ENCODE data around the gene GTSE1. TPM values are rescaled to one million over a fixed set of nuclear protein-coding genes. Genes with fewer than 3 reads are reported as not detected.
A peak's percentile ranks its signal among the peaks of the same experiment; 100 is the strongest.

The GTSE1 gene
- total and polyA plus RNA-seq, 4 donors: 1.0 to 2.3 (median 1.2) TPM

- 10 to 31% methylated on average over 31 of the region's 31 CpGs for WGBS, 2 donors
- peaks cover 0 to 4% (median 0%) of the 10 kb centered on the region in 4 donors for H3K9me3 ChIP-seq (ENCODE audit: control insufficient read depth in 4 of 4, insufficient read depth in 3 of 4, low read length in 3 of 4)
- ATAC-seq (ENCODE audit: insufficient read depth, low FRiP score): no peak
- H3K9ac ChIP-seq (ENCODE audit: insufficient read depth in 1 of 2, low read length in 2 of 2): no peak overlapping the region
- H3K27me3 ChIP-seq (ENCODE audit: control insufficient read depth in 3 of 3, insufficient read depth in 3 of 3, low read length in 2 of 3): no peaks in the 10 kb centered on the region
- peak in 1 of 3 donors; percentile 45 for DNase-seq
- no peak overlapping the region for H3K4me3 ChIP-seq
- peak overlapping the region in 1 of 2 donors; percentile 7 for H3K27ac ChIP-seq (ENCODE audit: low read depth in 1 of 2, low read length in 1 of 2)
- peaks cover 0 to 14% (median 3%) of the 10 kb centered on the region in 5 donors for H3K4me1 ChIP-seq (ENCODE audit: control insufficient read depth in 5 of 5, insufficient read depth in 5 of 5, low read length in 5 of 5)
- TF ChIP-seq, protein P1, sequence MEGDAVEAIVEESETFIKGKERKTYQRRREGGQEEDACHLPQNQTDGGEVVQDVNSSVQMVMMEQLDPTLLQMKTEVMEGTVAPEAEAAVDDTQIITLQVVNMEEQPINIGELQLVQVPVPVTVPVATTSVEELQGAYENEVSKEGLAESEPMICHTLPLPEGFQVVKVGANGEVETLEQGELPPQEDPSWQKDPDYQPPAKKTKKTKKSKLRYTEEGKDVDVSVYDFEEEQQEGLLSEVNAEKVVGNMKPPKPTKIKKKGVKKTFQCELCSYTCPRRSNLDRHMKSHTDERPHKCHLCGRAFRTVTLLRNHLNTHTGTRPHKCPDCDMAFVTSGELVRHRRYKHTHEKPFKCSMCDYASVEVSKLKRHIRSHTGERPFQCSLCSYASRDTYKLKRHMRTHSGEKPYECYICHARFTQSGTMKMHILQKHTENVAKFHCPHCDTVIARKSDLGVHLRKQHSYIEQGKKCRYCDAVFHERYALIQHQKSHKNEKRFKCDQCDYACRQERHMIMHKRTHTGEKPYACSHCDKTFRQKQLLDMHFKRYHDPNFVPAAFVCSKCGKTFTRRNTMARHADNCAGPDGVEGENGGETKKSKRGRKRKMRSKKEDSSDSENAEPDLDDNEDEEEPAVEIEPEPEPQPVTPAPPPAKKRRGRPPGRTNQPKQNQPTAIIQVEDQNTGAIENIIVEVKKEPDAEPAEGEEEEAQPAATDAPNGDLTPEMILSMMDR (IDR thresholded peaks at IDR 0.05; ENCODE audit: control extremely low read depth, extremely low read depth): no peak
- H3K36me3 ChIP-seq (ENCODE audit: control insufficient read depth in 4 of 4, insufficient read depth in 4 of 4, low read length in 4 of 4): peaks cover 0 to 5% (median 0%) of the 10 kb centered on the region in 4 donors
Measured at GRCh38 chr22:46373921-46374662, 77.4 kb downstream of the GTSE1 start.

DNA sequence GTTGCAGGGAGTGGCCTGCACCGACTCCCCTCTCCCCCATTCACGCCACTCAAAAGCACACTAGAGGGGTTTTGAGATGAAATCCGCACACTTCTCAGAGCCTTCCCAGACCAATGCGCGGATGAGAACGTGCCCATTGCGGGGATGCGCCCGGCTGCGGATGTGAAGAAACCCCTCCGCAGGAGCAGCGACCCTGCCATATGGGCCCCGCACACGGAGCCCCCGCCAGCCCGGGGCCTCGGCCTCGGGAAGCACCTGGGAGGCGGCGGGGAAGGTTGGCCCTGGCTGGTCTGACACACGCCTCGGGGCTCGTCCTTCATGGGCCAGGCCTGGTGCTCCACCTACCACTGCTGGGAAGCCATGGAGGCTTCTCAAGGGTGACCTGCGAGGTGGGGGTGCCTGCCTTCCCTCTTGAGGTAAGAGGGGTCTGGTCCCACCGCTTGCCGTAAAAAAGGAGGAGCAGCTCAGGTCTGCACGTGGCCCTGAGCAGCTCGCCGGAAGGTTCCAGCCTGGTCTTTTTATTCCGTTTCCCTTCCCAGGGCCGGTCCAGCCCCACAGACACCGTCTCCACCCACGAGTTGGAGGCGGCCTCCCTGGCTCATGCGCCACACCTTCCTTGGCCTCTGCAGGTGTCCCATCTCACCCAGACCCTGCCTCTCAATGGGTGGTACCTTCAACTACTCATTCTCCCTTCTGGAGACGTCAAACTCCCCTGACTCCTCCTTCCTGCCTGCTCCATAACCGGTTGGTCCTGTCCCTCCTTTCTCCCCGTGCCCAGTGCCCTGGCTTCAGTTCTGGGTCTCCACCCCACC lies 78.2 kb downstream of the GTSE1 start:
- ATAC-seq (ENCODE audit: insufficient read depth, low FRiP score) (peak; percentile 50), DNase-seq (peak; percentile 40 to 70 (median 49))
- Histone ChIP-seq H3K27me3 (ENCODE audit: control insufficient read depth in 3 of 3, insufficient read depth in 3 of 3, low read length in 2 of 3) (peaks cover 0 to under 1% (median 0%) of the 10 kb centered on the region in 3 donors), H3K9ac (ENCODE audit: insufficient read depth in 1 of 2, low read length in 2 of 2) (no peak overlapping the region), H3K4me3 (no peak overlapping the region), H3K36me3 (ENCODE audit: control insufficient read depth in 4 of 4, insufficient read depth in 4 of 4, low read length in 4 of 4) (peaks cover 0 to 3% (median 0%) of the 10 kb centered on the region in 4 donors), H3K27ac (ENCODE audit: low read depth in 1 of 2, low read length in 1 of 2) (peak overlapping the region in 1 of 2 donors; percentile 55), H3K9me3 (ENCODE audit: control insufficient read depth in 4 of 4, insufficient read depth in 3 of 4, low read length in 3 of 4) (peaks cover 0 to 4% (median 0%) of the 10 kb centered on the region in 4 donors), H3K4me1 (ENCODE audit: control insufficient read depth in 5 of 5, insufficient read depth in 5 of 5, low read length in 5 of 5) (peaks cover 2 to 14% (median 3%) of the 10 kb centered on the region in 5 donors)
- TF ChIP-seq, protein P1 (IDR thresholded peaks at IDR 0.05; ENCODE audit: control extremely low read depth, extremely low read depth): no peak
- WGBS, 2 donors: 75 to 80% methylated on average over 36 to 38 of the region's 38 CpGs

GRCh38 chr22:46376111-46376510 lies 79.4 kb downstream of the GTSE1 start:
- 94 to 96% methylated on average over 3 of the region's 3 CpGs for WGBS, 2 donors
- H3K9ac ChIP-seq (ENCODE audit: insufficient read depth in 1 of 2, low read length in 2 of 2): no peak overlapping the region
- no peak overlapping the region for H3K4me3 ChIP-seq
- DNase-seq (no peak), ATAC-seq (ENCODE audit: insufficient read depth, low FRiP score) (no peak)
- H3K27me3 ChIP-seq (ENCODE audit: control insufficient read depth in 3 of 3, insufficient read depth in 3 of 3, low read length in 2 of 3): peaks cover 0 to 2% (median 0%) of the 10 kb centered on the region in 3 donors
- H3K4me1 ChIP-seq (ENCODE audit: control insufficient read depth in 5 of 5, insufficient read depth in 5 of 5, low read length in 5 of 5): peaks cover 3 to 14% (median 5%) of the 10 kb centered on the region in 5 donors
- peaks cover 0 to 3% (median 0%) of the 10 kb centered on the region in 4 donors for H3K36me3 ChIP-seq (ENCODE audit: control insufficient read depth in 4 of 4, insufficient read depth in 4 of 4, low read length in 4 of 4)
- TF ChIP-seq, protein P1 (IDR thresholded peaks at IDR 0.05; ENCODE audit: control extremely low read depth, extremely low read depth): no peak
- H3K27ac ChIP-seq (ENCODE audit: low read depth in 1 of 2, low read length in 1 of 2): no peak overlapping the region
- H3K9me3 ChIP-seq (ENCODE audit: control insufficient read depth in 4 of 4, insufficient read depth in 3 of 4, low read length in 3 of 4): peaks cover 0 to 4% (median 0%) of the 10 kb centered on the region in 4 donors
